GM23338 (cell line): ENCODE measurements around the gene MTHFR. TPM values are rescaled to one million over a fixed set of nuclear protein-coding genes. Genes with fewer than 3 reads are reported as not detected.

Source experiments
- ATAC-seq: fragments of 200-7000 bp; cut with Tn5 transposase; 3 replicates; pipeline ENCODE4 v1.9.1; 2020
- DNase-seq: peaks from one replicate; pipeline ENCODE4 v3.0.0-alpha.2; 2015; ENCODE audit warnings: low spot score
- H2AFZ ChIP-seq: fragments of 200-600 bp; sonication (generic); 2 replicates; pipeline ENCODE4 v1.8.0; 2016; ENCODE audit warnings: antibody characterized with exemption, mild to moderate bottlenecking, moderate library complexity
- H3F3A ChIP-seq: fragments of 200-600 bp; sonication (generic); replicated peaks from 2 replicates; pipeline ENCODE4 v1.8.0; 2017; ENCODE audit warnings: antibody characterized with exemption, mixed run types, low read depth
- H3K27ac ChIP-seq: fragments of 200-600 bp; sonication (generic); 2 replicates; pipeline ENCODE4 v1.6.1; 2016; ENCODE audit warnings: low read depth
- H3K27me3 ChIP-seq: fragments of 200-600 bp; sonication (generic); 2 replicates; pipeline ENCODE4 v1.8.0; 2016; ENCODE audit warnings: mild to moderate bottlenecking, mixed run types, moderate library complexity; ENCODE audit not compliant: insufficient read depth
- H3K36me3 ChIP-seq: fragments of 200-600 bp; sonication (generic); 2 replicates; pipeline ENCODE4 v1.8.0; 2016; ENCODE audit warnings: mild to moderate bottlenecking; ENCODE audit not compliant: insufficient read depth
- H3K4me1 ChIP-seq: fragments of 200-600 bp; sonication (generic); 2 replicates; pipeline ENCODE4 v1.8.0; 2016; ENCODE audit warnings: mild to moderate bottlenecking, moderate library complexity; ENCODE audit not compliant: insufficient read depth
- H3K4me2 ChIP-seq: fragments of 200-600 bp; sonication (generic); 2 replicates; pipeline ENCODE4 v1.7.1; 2017; ENCODE audit warnings: mixed run types
- H3K4me3 ChIP-seq: fragments of 200-600 bp; sonication (generic); 2 replicates; pipeline ENCODE4 v1.6.1; 2016; ENCODE audit warnings: mixed run types
- H3K79me2 ChIP-seq: fragments of 200-600 bp; sonication (generic); replicated peaks from 2 replicates; pipeline ENCODE4 v1.8.0; 2017; ENCODE audit warnings: mild to moderate bottlenecking; ENCODE audit not compliant: insufficient read depth
- H3K9me2 ChIP-seq: fragments of 200-600 bp; sonication (generic); 2 replicates; pipeline ENCODE4 v1.8.0; 2017; ENCODE audit not compliant: insufficient read depth
- H4K20me1 ChIP-seq: fragments of 200-600 bp; sonication (generic); replicated peaks from 2 replicates; pipeline ENCODE4 v1.8.0; 2017; ENCODE audit warnings: mild to moderate bottlenecking; ENCODE audit not compliant: insufficient read depth
- H3K27ac Mint-ChIP-seq: 2 replicates; pipeline ENCODE4 v1.8.0; 2020; ENCODE audit warnings: inconsistent platforms, mild to moderate bottlenecking, moderate library complexity, mixed read lengths
- H3K27me3 Mint-ChIP-seq: 3 replicates; pipeline ENCODE4 v1.8.0; 2022; ENCODE audit warnings: low read depth, mild to moderate bottlenecking, moderate library complexity, mixed read lengths, inconsistent platforms; ENCODE audit not compliant: insufficient read depth, poor library complexity
- H3K36me3 Mint-ChIP-seq: 3 replicates; pipeline ENCODE4 v1.8.0; 2021; ENCODE audit warnings: low read depth, mild to moderate bottlenecking, inconsistent platforms, moderate library complexity, mixed read lengths
- H3K4me1 Mint-ChIP-seq: 3 replicates; pipeline ENCODE4 v1.8.0; 2020; ENCODE audit warnings: mild to moderate bottlenecking, inconsistent platforms, mixed read lengths
- H3K4me3 Mint-ChIP-seq: 3 replicates; pipeline ENCODE4 v1.8.0; 2021; ENCODE audit warnings: moderate library complexity, mild to moderate bottlenecking, inconsistent platforms, mixed read lengths
- H3K9me3 Mint-ChIP-seq: 3 replicates; pipeline ENCODE4 v1.8.0; 2020; ENCODE audit warnings: moderate library complexity, mild to moderate bottlenecking, inconsistent platforms, mixed read lengths
- CREB1 ChIP-seq: fragments of 250-450 bp; sonication (Bioruptor Pico); IDR thresholded peaks from 2 replicates; pipeline ENCODE4 v1.5.0; 2020; ENCODE audit warnings: low read depth, mild to moderate bottlenecking, moderate library complexity
- CTCF ChIP-seq, 2 experiments: fragments of 200-600 bp in 1 of 2; sonication (generic) in 1 of 2; conservative IDR thresholded peaks; 2 replicates each; pipeline versions ENCODE4 v1.5.1 to v1.6.1; 2016 to 2017; ENCODE audit warnings: antibody characterized with exemption in 2 of 2, low read depth in 2 of 2, mild to moderate bottlenecking in 2 of 2, moderate library complexity in 1 of 2
- EZH2 ChIP-seq: fragments of 200-600 bp; sonication (generic); IDR thresholded peaks from one replicate; pipeline ENCODE4 v1.8.0; 2017; ENCODE audit warnings: antibody characterized with exemption, mild to moderate bottlenecking, low read depth; ENCODE audit not compliant: unreplicated experiment
- EZH2phosphoT487 ChIP-seq: fragments of 200-600 bp; sonication (generic); IDR thresholded peaks from one replicate; pipeline ENCODE4 v1.8.1; 2018; ENCODE audit warnings: antibody characterized with exemption; ENCODE audit not compliant: unreplicated experiment
- JUNB ChIP-seq: IDR thresholded peaks from one replicate; pipeline ENCODE4 v1.6.1; 2016; ENCODE audit warnings: antibody characterized with exemption; ENCODE audit not compliant: unreplicated experiment
- NANOG ChIP-seq: IDR thresholded peaks from 2 replicates; pipeline ENCODE4 v1.6.1; 2016; ENCODE audit warnings: antibody characterized with exemption, borderline replicate concordance
- ZNF114 ChIP-seq: fragments of 250-450 bp; sonication (Bioruptor Pico); IDR thresholded peaks from 2 replicates; pipeline ENCODE4 v1.5.0; 2020; ENCODE audit warnings: mild to moderate bottlenecking, moderate library complexity
- ZNF331 ChIP-seq: fragments of 250-450 bp; sonication (Bioruptor Pico); IDR thresholded peaks from 2 replicates; pipeline ENCODE4 v1.5.0; 2020; ENCODE audit warnings: low read depth, mild to moderate bottlenecking, moderate library complexity
- polyA plus RNA-seq: library from polyadenylated mRNA; unstranded; fragments of >200 nt; fragmentation: Nextera tagmentation; extraction: Ambion mirVana; gene quantifications from 2 replicates; pipeline ENCODE4 v1.2.1, GENCODE V29; 2016
- total RNA-seq: library from RNA; depleted of rRNA; stranded (reverse); fragments of >200 nt; shearing (Covaris generic); gene quantifications from 2 replicates; pipeline ENCODE4 v1.2.3, GENCODE V29; 2014
- TF ChIP-seq, protein P1 (sequence below): IDR thresholded peaks from 2 replicates; pipeline ENCODE4 v1.6.1; 2016; ENCODE audit warnings: antibody characterized with exemption
- TF ChIP-seq, protein P2 (sequence below): IDR thresholded peaks from one replicate; pipeline ENCODE4 v1.6.1; 2018; ENCODE audit warnings: antibody characterized with exemption; ENCODE audit not compliant: unreplicated experiment

The MTHFR gene
- total and polyA plus RNA-seq, 2 experiments from 2014 or later, result 6.9 to 21.6 TPM

- no peak for DNase-seq
- H3K27me3 ChIP-seq, result no peaks in the 10 kb centered on the region
- H3K36me3 ChIP-seq, result no peaks in the 10 kb centered on the region; the same call in 1 of the 2 replicates
- no peaks in the 10 kb centered on the region; the same call in 1 of the 2 replicates for H3K4me1 ChIP-seq
- H2AFZ ChIP-seq, result no peak overlapping the region
- Mint-ChIP-seq H3K9me3 (no peaks in the 10 kb centered on the region), H3K4me3 (no peak overlapping the region), H3K27ac (no peak overlapping the region), H3K27me3 (peaks cover 17% of the 10 kb centered on the region), H3K4me1 (peaks cover 20% of the 10 kb centered on the region), H3K36me3 (peaks cover 25% of the 10 kb centered on the region)
- no peak for ATAC-seq
- H3K4me3 ChIP-seq, result no peak overlapping the region
- no peak overlapping the region for H3K4me2 ChIP-seq
- H3K9me2 ChIP-seq, result no peaks in the 10 kb centered on the region
- TF ChIP-seq CTCF (conservative IDR thresholded peaks at IDR 0.05; ENCODE audit: low read depth in 2 of 2), result no peak
- TF ChIP-seq, protein P1, sequence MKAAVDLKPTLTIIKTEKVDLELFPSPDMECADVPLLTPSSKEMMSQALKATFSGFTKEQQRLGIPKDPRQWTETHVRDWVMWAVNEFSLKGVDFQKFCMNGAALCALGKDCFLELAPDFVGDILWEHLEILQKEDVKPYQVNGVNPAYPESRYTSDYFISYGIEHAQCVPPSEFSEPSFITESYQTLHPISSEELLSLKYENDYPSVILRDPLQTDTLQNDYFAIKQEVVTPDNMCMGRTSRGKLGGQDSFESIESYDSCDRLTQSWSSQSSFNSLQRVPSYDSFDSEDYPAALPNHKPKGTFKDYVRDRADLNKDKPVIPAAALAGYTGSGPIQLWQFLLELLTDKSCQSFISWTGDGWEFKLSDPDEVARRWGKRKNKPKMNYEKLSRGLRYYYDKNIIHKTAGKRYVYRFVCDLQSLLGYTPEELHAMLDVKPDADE, result no peak
- no peak for TF ChIP-seq EZH2phosphoT487
- no peak for TF ChIP-seq EZH2
- no peak overlapping the region for H3K27ac ChIP-seq
- no peaks in the 10 kb centered on the region for H3K79me2 ChIP-seq
- peaks cover 5% of the 10 kb centered on the region; the same call in 1 of the 2 replicates for H3F3A ChIP-seq
- H4K20me1 ChIP-seq, result no peaks in the 10 kb centered on the region
These were observed 57.2 kb downstream of the MTHFR start for GRCh38 chr1:11748294-11749202.

DNA sequence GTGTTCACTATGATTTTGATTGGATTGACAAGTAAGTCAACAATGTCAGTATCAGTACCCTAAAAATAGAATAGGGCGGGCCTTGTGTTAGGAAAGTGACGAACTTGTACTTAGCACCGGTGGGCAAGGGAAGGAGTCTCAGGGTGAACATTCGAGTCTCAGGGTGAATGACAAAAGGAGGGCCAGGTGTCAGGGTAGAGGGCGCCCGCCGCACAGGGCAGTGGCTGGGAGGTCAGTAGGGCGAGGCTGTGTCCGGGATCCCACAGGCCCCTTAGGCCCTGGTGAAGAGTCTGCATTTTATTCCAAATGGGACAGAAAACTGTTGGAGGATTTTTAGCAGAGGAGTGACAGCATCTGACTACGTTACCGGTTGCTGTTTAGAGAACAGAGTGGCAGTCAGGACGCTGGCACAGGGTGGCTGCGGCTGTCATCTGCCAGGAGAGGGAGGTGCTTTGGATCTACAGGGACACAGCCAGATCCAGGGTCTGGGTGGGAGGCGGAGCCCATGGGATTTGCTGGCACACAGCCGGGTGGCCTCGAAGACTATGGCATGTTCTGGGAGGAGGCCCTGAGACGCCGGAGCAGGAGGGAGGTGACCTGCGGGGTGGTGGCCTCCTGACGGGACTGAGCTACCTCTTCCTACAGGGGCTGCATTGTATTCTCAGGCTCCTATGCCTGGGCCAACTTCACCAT is 58.8 kb downstream of the MTHFR start:
- H3K4me2 ChIP-seq, result no peak overlapping the region
- peaks cover 25% of the 10 kb centered on the region for H3K36me3 Mint-ChIP-seq
- H3K4me1 ChIP-seq, result no peaks in the 10 kb centered on the region
- H3K27me3 Mint-ChIP-seq, result peaks cover 12% of the 10 kb centered on the region
- no peaks in the 10 kb centered on the region for H3K27me3 ChIP-seq
- no peak overlapping the region for H3K27ac Mint-ChIP-seq
- no peaks in the 10 kb centered on the region; the same call in 1 of the 2 replicates for H3K36me3 ChIP-seq
- DNase-seq (no peak), ATAC-seq (no peak)
- no peak overlapping the region for H3K27ac ChIP-seq
- H2AFZ ChIP-seq, result no peak overlapping the region
- no peaks in the 10 kb centered on the region for H3K9me3 Mint-ChIP-seq
- peaks cover 8% of the 10 kb centered on the region for H3K4me1 Mint-ChIP-seq
- H3K4me3 Mint-ChIP-seq, result no peak overlapping the region
- no peak overlapping the region for H3K4me3 ChIP-seq
- no peaks in the 10 kb centered on the region for H3K79me2 ChIP-seq
- H3F3A ChIP-seq, result peaks cover 5% of the 10 kb centered on the region; the same call in 1 of the 2 replicates
- no peaks in the 10 kb centered on the region for H3K9me2 ChIP-seq
- no peaks in the 10 kb centered on the region for H4K20me1 ChIP-seq
- TF ChIP-seq JUNB (no peak), CTCF (conservative IDR thresholded peaks at IDR 0.05; ENCODE audit: low read depth in 2 of 2) (no peak), EZH2phosphoT487 (no peak), ZNF114 (CRISPR knock-in tag) (no peak), ZNF331 (CRISPR knock-in tag) (no peak), CREB1 (CRISPR knock-in tag) (no peak), NANOG (no peak)
- TF ChIP-seq, protein P1, result no peak
- TF ChIP-seq, protein P2, sequence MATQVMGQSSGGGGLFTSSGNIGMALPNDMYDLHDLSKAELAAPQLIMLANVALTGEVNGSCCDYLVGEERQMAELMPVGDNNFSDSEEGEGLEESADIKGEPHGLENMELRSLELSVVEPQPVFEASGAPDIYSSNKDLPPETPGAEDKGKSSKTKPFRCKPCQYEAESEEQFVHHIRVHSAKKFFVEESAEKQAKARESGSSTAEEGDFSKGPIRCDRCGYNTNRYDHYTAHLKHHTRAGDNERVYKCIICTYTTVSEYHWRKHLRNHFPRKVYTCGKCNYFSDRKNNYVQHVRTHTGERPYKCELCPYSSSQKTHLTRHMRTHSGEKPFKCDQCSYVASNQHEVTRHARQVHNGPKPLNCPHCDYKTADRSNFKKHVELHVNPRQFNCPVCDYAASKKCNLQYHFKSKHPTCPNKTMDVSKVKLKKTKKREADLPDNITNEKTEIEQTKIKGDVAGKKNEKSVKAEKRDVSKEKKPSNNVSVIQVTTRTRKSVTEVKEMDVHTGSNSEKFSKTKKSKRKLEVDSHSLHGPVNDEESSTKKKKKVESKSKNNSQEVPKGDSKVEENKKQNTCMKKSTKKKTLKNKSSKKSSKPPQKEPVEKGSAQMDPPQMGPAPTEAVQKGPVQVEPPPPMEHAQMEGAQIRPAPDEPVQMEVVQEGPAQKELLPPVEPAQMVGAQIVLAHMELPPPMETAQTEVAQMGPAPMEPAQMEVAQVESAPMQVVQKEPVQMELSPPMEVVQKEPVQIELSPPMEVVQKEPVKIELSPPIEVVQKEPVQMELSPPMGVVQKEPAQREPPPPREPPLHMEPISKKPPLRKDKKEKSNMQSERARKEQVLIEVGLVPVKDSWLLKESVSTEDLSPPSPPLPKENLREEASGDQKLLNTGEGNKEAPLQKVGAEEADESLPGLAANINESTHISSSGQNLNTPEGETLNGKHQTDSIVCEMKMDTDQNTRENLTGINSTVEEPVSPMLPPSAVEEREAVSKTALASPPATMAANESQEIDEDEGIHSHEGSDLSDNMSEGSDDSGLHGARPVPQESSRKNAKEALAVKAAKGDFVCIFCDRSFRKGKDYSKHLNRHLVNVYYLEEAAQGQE, result no peak
